LNCAP (cell line): ENCODE data around the gene IGFL3.

Experiments used
- TF ChIP-seq, protein P1 (sequence below): fragments of 450-650 bp; IDR thresholded peaks from 2 replicates; pipeline ENCODE4 v1.5.1; 2017; ENCODE audit warnings: mild to moderate bottlenecking

IGFL3 gene

GRCh38 chr19:46079576-46079975 is 44.9 kb downstream of the IGFL3 start:
- TF ChIP-seq, protein P1, sequence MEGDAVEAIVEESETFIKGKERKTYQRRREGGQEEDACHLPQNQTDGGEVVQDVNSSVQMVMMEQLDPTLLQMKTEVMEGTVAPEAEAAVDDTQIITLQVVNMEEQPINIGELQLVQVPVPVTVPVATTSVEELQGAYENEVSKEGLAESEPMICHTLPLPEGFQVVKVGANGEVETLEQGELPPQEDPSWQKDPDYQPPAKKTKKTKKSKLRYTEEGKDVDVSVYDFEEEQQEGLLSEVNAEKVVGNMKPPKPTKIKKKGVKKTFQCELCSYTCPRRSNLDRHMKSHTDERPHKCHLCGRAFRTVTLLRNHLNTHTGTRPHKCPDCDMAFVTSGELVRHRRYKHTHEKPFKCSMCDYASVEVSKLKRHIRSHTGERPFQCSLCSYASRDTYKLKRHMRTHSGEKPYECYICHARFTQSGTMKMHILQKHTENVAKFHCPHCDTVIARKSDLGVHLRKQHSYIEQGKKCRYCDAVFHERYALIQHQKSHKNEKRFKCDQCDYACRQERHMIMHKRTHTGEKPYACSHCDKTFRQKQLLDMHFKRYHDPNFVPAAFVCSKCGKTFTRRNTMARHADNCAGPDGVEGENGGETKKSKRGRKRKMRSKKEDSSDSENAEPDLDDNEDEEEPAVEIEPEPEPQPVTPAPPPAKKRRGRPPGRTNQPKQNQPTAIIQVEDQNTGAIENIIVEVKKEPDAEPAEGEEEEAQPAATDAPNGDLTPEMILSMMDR, result no peak

- TF ChIP-seq, protein P1, result peak; percentile 8; the same call in 1 of the 2 replicates
Measured at GRCh38 chr19:46077815-46078167, 46.7 kb downstream of the IGFL3 start.

DNA sequence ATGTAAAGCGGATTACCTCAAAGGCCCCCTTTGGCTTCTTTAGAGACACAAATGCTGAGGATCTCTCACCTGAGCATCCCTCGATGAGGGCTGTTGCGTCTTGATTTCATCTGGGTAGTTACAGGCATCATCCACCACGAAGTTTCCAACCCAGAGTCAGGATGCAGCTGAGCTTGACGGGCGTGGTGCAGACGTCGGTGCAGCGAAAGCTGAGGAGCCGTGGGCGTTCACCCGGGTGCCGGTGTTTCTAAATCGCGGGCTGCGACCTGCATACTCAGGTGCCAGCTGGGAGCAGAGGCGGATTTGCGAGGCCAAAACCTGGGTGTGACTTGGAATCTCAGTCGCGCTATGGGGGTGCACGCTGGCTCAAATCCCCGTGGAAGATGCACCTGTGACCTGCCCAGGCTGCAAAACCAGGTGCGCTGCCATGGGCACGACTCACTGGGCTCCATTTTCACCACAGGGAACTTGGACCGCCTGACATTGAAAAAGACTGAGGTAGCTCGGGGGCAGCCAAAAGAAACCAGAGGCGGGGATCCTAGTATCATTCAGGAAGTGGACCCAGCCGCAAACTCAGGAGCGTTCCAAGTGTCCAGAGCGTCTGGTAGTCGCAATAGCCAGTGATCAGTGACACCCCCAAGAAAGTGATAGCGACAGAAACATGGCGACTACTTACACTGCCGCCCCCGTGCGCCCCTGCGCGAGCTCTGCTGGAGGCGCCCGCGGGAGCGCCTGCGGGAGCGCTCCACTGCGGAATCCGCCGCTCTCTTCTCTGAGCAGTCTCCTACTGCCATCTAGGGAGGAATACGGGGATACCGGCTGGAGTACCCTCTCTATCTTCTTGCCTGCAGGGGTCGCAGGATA is 47.3 kb downstream of the IGFL3 start:
- TF ChIP-seq, protein P1, result peak; percentile 76

DNA sequence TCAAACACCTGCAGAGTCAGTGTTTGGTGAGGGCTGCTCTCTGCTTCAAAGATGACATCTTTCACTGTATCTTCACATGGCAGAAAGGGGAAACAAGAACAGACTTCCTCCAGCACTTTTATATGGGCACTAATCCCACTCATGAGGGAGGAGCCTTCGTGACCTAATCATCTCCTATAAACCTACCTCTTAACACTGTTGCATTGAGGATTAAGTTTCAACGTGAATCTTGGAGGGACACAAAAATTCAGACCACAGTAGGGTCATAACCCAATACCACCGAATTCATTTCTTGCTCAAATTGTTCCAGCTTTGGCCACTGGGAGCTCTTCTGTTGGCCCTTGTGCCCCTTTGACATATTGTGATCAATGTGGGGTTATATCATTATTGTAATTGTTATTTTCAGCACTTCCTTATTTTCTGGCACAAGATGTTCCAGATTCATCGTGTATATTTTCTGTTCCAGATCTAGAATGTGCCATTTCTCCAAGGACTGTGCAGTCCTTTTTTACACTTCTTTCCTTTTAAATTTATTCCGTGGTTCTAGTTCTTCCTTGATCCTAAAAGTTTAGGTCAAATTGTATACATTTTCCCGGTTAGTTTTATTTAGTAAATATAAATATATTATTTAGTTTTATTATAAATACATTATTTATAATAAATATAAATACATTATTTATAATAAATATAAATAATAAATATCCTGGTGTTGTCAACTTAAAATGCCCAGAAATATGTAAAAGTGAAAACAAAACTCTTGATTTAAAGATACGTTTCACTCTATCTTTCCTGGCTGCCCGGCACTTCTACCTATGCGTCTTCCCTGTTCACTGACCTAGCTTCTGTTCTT is 48.2 kb downstream of the IGFL3 start:
- TF ChIP-seq, protein P1, result no peak

- TF ChIP-seq, protein P1, result no peak
Measured at GRCh38 chr19:46073268-46073922, 51.1 kb downstream of the IGFL3 start.
